SU-DHL-6 (cell line): Measurements from ENCODE around the gene MAP2.

Experiments used
- CTCF ChIP-seq: fragments of 200-600 bp; sonication (generic); IDR thresholded peaks from one replicate; pipeline ENCODE4 v1.5.1; 2017; ENCODE audit warnings: antibody characterized with exemption, mild to moderate bottlenecking, low read length, moderate library complexity; ENCODE audit not compliant: insufficient read depth, poor library complexity, severe bottlenecking
- EZH2phosphoT487 ChIP-seq: fragments of 200-600 bp; sonication (generic), shearing (Covaris generic); conservative IDR thresholded peaks from 2 replicates; pipeline ENCODE4 v1.6.1; 2018; ENCODE audit warnings: mild to moderate bottlenecking, antibody characterized with exemption, low read length, moderate library complexity, mixed read lengths

DNA sequence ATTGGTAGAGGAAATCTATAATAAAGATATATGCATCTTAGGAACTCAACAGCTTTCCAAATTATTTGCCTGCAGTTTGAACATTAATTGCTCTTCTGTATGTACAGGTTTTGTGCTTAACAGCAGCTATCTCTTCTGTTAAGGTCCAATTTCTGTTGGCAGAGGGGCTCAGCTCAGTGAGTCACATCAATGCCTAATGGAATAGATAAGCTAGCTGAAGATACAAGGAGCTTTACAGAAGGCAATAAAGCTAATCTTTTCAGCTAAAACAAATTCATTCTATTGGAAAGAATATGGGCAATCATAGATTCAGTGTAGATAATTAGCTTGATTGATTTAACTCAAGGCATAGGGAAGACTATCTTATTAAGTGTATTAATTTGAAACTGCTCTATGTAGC lies 289.4 kb downstream of the MAP2 start:
- TF ChIP-seq CTCF (no peak), EZH2phosphoT487 (no peak)
